Caco-2 (cell line): ENCODE results near the gene DRAP1. TPM values are rescaled to one million over a fixed set of nuclear protein-coding genes. Genes with fewer than 3 reads are reported as not detected.
A peak's percentile ranks its signal among the peaks of the same experiment; 100 is the strongest.

Experiments used
- Bru-seq: library from RNA; stranded (reverse); fragments of 400-500 nt; gene quantifications from one replicate; lab custom pipeline; 2021; lab: Mats Ljungman, UMichigan
- BruChase-seq, 2 experiments: library from RNA; stranded (reverse); fragments of 400-500 nt; gene quantifications; one replicate each; lab custom pipeline; 2021; lab: Mats Ljungman, UMichigan
- BruUV-seq: library from RNA; stranded (reverse); fragments of 400-500 nt; replicated peaks from 2 replicates; lab custom pipeline; 2021; lab: Mats Ljungman, UMichigan
- CTCF ChIA-PET: fragments of 300-600 bp; sonication (Branson Sonifier 250); formaldehyde crosslinking; loops from one replicate; lab custom pipeline; 2022; ENCODE audit warnings: antibody characterized with exemption; lab: Charles Lee
- POLR2A ChIA-PET: fragments of 300-600 bp; sonication (Branson Sonifier 250); formaldehyde crosslinking; loops from one replicate; lab custom pipeline; 2022; ENCODE audit warnings: antibody characterized with exemption; lab: Charles Lee
- DNase-seq, 2 experiments: peaks; one replicate each; pipeline versions ENCODE4 v3.0.0 to v3.0.0-alpha.2; 2020 to 2022
- H3K27me3 ChIP-seq: replicated peaks from 2 replicates; pipeline ENCODE4 v1.6.0; 2011; ENCODE audit warnings: low read length; ENCODE audit not compliant: control insufficient read depth, insufficient read depth
- H3K36me3 ChIP-seq: 2 replicates; pipeline ENCODE4 v1.5.1; 2011; ENCODE audit warnings: low read length; ENCODE audit not compliant: control insufficient read depth, insufficient read depth
- H3K4me1 ChIP-seq: fragments of 250-450 bp; sonication (Bioruptor Pico); 2 replicates; pipeline ENCODE4 v1.5.1; 2020; ENCODE audit warnings: mild to moderate bottlenecking
- H3K4me3 ChIP-seq: 2 replicates; pipeline ENCODE4 v1.5.1; 2011; ENCODE audit warnings: low read depth, mild to moderate bottlenecking, control low read depth, low read length
- H3K9me3 ChIP-seq: fragments of 250-450 bp; sonication (Bioruptor Pico); 2 replicates; pipeline ENCODE4 v1.5.1; 2020; ENCODE audit warnings: mild to moderate bottlenecking, moderate library complexity
- H3K27ac Mint-ChIP-seq: one replicate; pipeline ENCODE4 v1.8.0; 2022; ENCODE audit warnings: mixed read lengths; ENCODE audit not compliant: unreplicated experiment
- H3K27me3 Mint-ChIP-seq: one replicate; pipeline ENCODE4 v1.8.0; 2022; ENCODE audit warnings: mixed read lengths; ENCODE audit not compliant: insufficient read depth, unreplicated experiment
- H3K36me3 Mint-ChIP-seq: one replicate; pipeline ENCODE4 v1.8.0; 2022; ENCODE audit warnings: mild to moderate bottlenecking, mixed read lengths; ENCODE audit not compliant: insufficient read depth, unreplicated experiment
- H3K4me1 Mint-ChIP-seq: one replicate; pipeline ENCODE4 v1.8.0; 2022; ENCODE audit warnings: low read depth, mixed read lengths; ENCODE audit not compliant: unreplicated experiment
- H3K4me3 Mint-ChIP-seq: one replicate; pipeline ENCODE4 v1.8.0; 2022; ENCODE audit warnings: mild to moderate bottlenecking, moderate library complexity, mixed read lengths; ENCODE audit not compliant: unreplicated experiment
- H3K9me3 Mint-ChIP-seq: one replicate; pipeline ENCODE4 v1.8.0; 2022; ENCODE audit warnings: mixed read lengths; ENCODE audit not compliant: unreplicated experiment
- intact Hi-C: fragments of 100-400 bp; cut with micrococcal nuclease; formaldehyde crosslinking; loops from one replicate; pipeline ENCODE4 v1.10.0; 2022; ENCODE audit not compliant: unreplicated experiment
- long read RNA-seq: library from polyadenylated mRNA; stranded (forward); transcript quantifications from one replicate; pipeline ENCODE4 v2.0.0, GENCODE V29; 2022
- total RNA-seq: library from RNA; stranded (reverse); gene quantifications from 2 replicates; pipeline ENCODE4 v1.2.3, GENCODE V29; 2022
- TF ChIP-seq, protein P1 (sequence below), 2 experiments: fragments of 200-600 bp in 1 of 2; IDR thresholded peaks; 1 replicate in 1 of 2; 2 replicates in 1 of 2; pipeline versions ENCODE4 v1.5.1 to v1.8.0; 2011 to 2022; ENCODE audit warnings: antibody characterized with exemption in 1 of 2, control low read depth in 1 of 2, inconsistent platforms in 1 of 2, low read depth in 1 of 2, low read length in 1 of 2, mild to moderate bottlenecking in 1 of 2, moderate library complexity in 1 of 2; ENCODE audit not compliant: insufficient read depth in 1 of 2, severe bottlenecking in 1 of 2, unreplicated experiment in 1 of 2

Gene DRAP1, protein sequence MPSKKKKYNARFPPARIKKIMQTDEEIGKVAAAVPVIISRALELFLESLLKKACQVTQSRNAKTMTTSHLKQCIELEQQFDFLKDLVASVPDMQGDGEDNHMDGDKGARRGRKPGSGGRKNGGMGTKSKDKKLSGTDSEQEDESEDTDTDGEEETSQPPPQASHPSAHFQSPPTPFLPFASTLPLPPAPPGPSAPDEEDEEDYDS
- total RNA-seq, result 91.0 and 93.1 TPM in 2 replicates
- percentile 65 among the genes with signal in this experiment for Bru-seq, nascent RNA
- BruChase-seq, experiment 1, labeled RNA remaining after a 2-hour chase, result percentile 74 among the genes with signal in this experiment
- percentile 89 among the genes with signal in this experiment for BruChase-seq, experiment 2, labeled RNA remaining after a 6-hour chase
- long read RNA-seq, transcript DRAP1-201 (7 exons, 989 nt), result major isoform, 172 of 187 reads
- long read RNA-seq, partial matches to known transcripts, result 3 of 187 reads
- long read RNA-seq, other reads (novel, unspliced or antisense), result 8 of 187 reads

- Mint-ChIP-seq H3K4me3 (peak within 1 kb of the TSS; percentile 90), H3K27ac (peak within 1 kb of the TSS; percentile 75), H3K4me1 (no peaks in the 10 kb centered on the region), H3K27me3 (no peaks in the 10 kb centered on the region), H3K9me3 (no peaks in the 10 kb centered on the region), H3K36me3 (peaks cover 19% of the 10 kb centered on the region)
- ChIA-PET CTCF (interaction anchor here (1.3 kb wide), 1 partner anchor 29 kb away, joined by 4 read pairs; the partner anchor contains the start of gene CCDC85B), POLR2A (no interaction called here)
- intact Hi-C loops, result loop anchor here (2.0 to 5.0 kb wide), 2 partner anchors 28 to 43 kb away; partner anchors contain the start of genes CCDC85B and SART1
- TF ChIP-seq, protein P1, sequence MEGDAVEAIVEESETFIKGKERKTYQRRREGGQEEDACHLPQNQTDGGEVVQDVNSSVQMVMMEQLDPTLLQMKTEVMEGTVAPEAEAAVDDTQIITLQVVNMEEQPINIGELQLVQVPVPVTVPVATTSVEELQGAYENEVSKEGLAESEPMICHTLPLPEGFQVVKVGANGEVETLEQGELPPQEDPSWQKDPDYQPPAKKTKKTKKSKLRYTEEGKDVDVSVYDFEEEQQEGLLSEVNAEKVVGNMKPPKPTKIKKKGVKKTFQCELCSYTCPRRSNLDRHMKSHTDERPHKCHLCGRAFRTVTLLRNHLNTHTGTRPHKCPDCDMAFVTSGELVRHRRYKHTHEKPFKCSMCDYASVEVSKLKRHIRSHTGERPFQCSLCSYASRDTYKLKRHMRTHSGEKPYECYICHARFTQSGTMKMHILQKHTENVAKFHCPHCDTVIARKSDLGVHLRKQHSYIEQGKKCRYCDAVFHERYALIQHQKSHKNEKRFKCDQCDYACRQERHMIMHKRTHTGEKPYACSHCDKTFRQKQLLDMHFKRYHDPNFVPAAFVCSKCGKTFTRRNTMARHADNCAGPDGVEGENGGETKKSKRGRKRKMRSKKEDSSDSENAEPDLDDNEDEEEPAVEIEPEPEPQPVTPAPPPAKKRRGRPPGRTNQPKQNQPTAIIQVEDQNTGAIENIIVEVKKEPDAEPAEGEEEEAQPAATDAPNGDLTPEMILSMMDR (IDR thresholded peaks at IDR 0.05; ENCODE audit: insufficient read depth in 1 of 2, low read depth in 1 of 2, low read length in 1 of 2, severe bottlenecking in 1 of 2, unreplicated experiment in 1 of 2), result peak in 1 of 2 experiments; percentile 1
- Histone ChIP-seq H3K9me3 (no peaks in the 10 kb centered on the region), H3K4me3 (peak within 1 kb of the TSS; percentile 95), H3K27me3 (no peaks in the 10 kb centered on the region), H3K36me3 (no peaks in the 10 kb centered on the region; the same call in 1 of the 2 replicates), H3K4me1 (peaks cover 15% of the 10 kb centered on the region)
- DNase-seq, result peak; percentile 99
- BruUV-seq, result no TSS peak
These were observed at the start of gene DRAP1 for GRCh38 chr11:65919141-65919572. Gene DRAP1, plus strand, starts transcription at chr11:65919426. Its CDS starts 76 bp downstream, at chr11:65919502.

- Mint-ChIP-seq H3K36me3 (peaks cover 40% of the 10 kb centered on the region), H3K9me3 (no peaks in the 10 kb centered on the region), H3K4me1 (peaks cover 6% of the 10 kb centered on the region), H3K27ac (peak overlapping the region; percentile 9), H3K27me3 (no peaks in the 10 kb centered on the region), H3K4me3 (no peak overlapping the region)
- Histone ChIP-seq H3K4me3 (no peak overlapping the region), H3K36me3 (no peaks in the 10 kb centered on the region), H3K27me3 (no peaks in the 10 kb centered on the region), H3K4me1 (0 out of 2 replicates have a peak, but pooled peaks cover 3% of the 10 kb centered on the region), H3K9me3 (no peaks in the 10 kb centered on the region)
- intact Hi-C loops, result no loop called here
- DNase-seq, result no peak
- CTCF ChIA-PET, result interaction anchor here (1.1 to 4.3 kb wide), 4 partner anchors 10 to 116 kb away, joined by 4 to 39 read pairs (median 24); partner anchors contain the start of genes FIBP and MUS81
- no TSS peak for BruUV-seq
- TF ChIP-seq, protein P1 (IDR thresholded peaks at IDR 0.05; ENCODE audit: insufficient read depth in 1 of 2, low read depth in 1 of 2, low read length in 1 of 2, severe bottlenecking in 1 of 2, unreplicated experiment in 1 of 2), result no peak
- POLR2A ChIA-PET, result interaction anchor here (0.8 to 2.2 kb wide), 3 partner anchors 9 to 21 kb away, joined by 4 to 9 read pairs (median 5); no protein-coding TSS in a partner anchor
These were observed 49.5 kb upstream of the DRAP1 start for GRCh38 chr11:65869643-65870306.

DNA sequence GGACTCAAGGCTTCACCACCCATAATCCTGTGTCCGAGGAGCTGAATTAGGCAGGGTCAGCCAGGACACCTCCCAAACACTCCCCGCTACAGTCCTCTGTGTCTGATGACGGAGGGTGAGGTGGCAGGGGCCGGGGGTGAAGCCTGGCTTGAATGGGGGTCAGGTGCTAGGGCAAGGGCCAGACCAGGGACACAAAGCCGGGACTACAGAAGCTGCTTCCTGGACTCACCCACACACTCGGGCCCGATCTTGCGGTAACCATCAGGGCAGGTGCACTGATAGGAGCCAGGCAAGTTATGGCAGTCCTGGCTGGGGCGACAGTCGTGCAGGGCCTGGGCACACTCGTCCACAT lies 48.9 kb upstream of the DRAP1 start:
- TF ChIP-seq, protein P1 (IDR thresholded peaks at IDR 0.05; ENCODE audit: insufficient read depth in 1 of 2, low read depth in 1 of 2, low read length in 1 of 2, severe bottlenecking in 1 of 2, unreplicated experiment in 1 of 2), result no peak
- Histone ChIP-seq H3K27me3 (no peaks in the 10 kb centered on the region), H3K4me1 (0 out of 2 replicates have a peak, but pooled peaks cover 3% of the 10 kb centered on the region), H3K4me3 (no peak overlapping the region), H3K36me3 (no peaks in the 10 kb centered on the region), H3K9me3 (no peaks in the 10 kb centered on the region)
- Mint-ChIP-seq H3K36me3 (peaks cover 35% of the 10 kb centered on the region), H3K4me1 (peaks cover 6% of the 10 kb centered on the region), H3K27ac (peak overlapping the region; percentile 9), H3K9me3 (no peaks in the 10 kb centered on the region), H3K4me3 (no peak overlapping the region), H3K27me3 (no peaks in the 10 kb centered on the region)
- ChIA-PET POLR2A (interaction anchor here (1.9 kb wide), 1 partner anchor 10 kb away, joined by 10 read pairs; the partner anchor contains the start of gene MUS81), CTCF (interaction anchor here (2.3 to 4.3 kb wide), 3 partner anchors 10 to 18 kb away, joined by 11 to 39 read pairs (median 37); partner anchors contain the start of genes FIBP and MUS81)
- intact Hi-C loops, result no loop called here
- no TSS peak for BruUV-seq
- no peak for DNase-seq
